HepG2 (cell line): ENCODE results near the gene USP25.

Experiments used
- BRCA1 ChIP-seq: sonication (generic); formaldehyde crosslinking; IDR thresholded peaks from 2 replicates; pipeline ENCODE4 v1.4.0; 2020; ENCODE audit warnings: missing genetic modification reagents
- HCFC1 ChIP-seq: fragments of 150-350 bp; IDR thresholded peaks from 2 replicates; pipeline ENCODE4 v1.6.1; 2014; ENCODE audit warnings: low read depth, low read length
- POLR2AphosphoS5 ChIP-seq: IDR thresholded peaks from 2 replicates; pipeline ENCODE4 v1.6.1; 2012; ENCODE audit warnings: low read depth, low read length
- SCMH1 ChIP-seq: sonication (generic); formaldehyde crosslinking; IDR thresholded peaks from 2 replicates; pipeline ENCODE4 v1.9.0; 2021; ENCODE audit warnings: missing genetic modification reagents, mild to moderate bottlenecking, borderline replicate concordance

DNA sequence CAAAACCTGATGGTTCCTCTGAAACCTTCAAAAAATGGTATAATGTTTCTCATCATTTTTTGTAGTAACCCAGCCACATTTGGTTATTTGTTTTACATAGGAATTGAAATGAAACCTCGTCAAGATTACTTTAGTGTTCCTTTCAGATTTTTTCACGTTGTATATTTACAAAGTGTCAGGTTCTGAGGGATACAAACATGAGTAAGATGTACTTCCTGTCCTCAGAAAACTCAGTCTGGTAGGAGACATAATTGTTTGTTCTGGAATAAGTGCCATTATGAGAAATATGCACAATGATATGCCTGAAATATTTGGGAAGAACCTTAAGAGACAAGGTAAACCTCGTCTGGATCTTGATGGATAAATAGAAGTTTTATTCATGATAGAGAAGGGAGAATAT lies 145.5 kb downstream of the USP25 start:
- no peak for TF ChIP-seq POLR2AphosphoS5
- TF ChIP-seq SCMH1, result no peak
- no peak for TF ChIP-seq HCFC1
- TF ChIP-seq BRCA1 (CRISPR knock-in tag), result no peak
